Psoas muscle (tissue), 8 donors: Measurements from ENCODE around the gene PDE9A. TPM values are rescaled to one million over a fixed set of nuclear protein-coding genes. Genes with fewer than 3 reads are reported as not detected.
"Not testable (repeated sequence)": the region's sequence is repeated elsewhere in the genome, so short reads cannot be mapped to it uniquely, and the experiment has no call there.

Experiments
- ATAC-seq, 4 donors: fragments of 200-7000 bp; cut with Tn5 transposase; one replicate each; pipeline ENCODE4 v1.9.1; 2020; ENCODE audit warnings: moderate library complexity in 3 of 4, mild to moderate bottlenecking in 2 of 4
- DNase-seq, 2 donors: peaks; one replicate each; pipeline ENCODE4 v3.0.0-alpha.2; 2020
- H3K27ac ChIP-seq: fragments of 200-600 bp; one replicate; pipeline ENCODE4 v1.8.0; 2022
- H3K27me3 ChIP-seq, 3 donors: fragments of 200-600 bp in 1 of 3; one replicate each; pipeline versions ENCODE4 v1.6.1 to v1.8.0; 2013 to 2022; ENCODE audit warnings: low read length in 2 of 3, mild to moderate bottlenecking in 2 of 3, moderate library complexity in 1 of 3; ENCODE audit not compliant: insufficient read depth in 3 of 3
- H3K36me3 ChIP-seq, 2 donors: fragments of 200-600 bp in 1 of 2; one replicate each; pipeline versions ENCODE4 v1.6.1 to v1.8.0; 2013 to 2022; ENCODE audit warnings: low read depth in 1 of 2, mild to moderate bottlenecking in 1 of 2, moderate library complexity in 1 of 2; ENCODE audit not compliant: insufficient read depth in 1 of 2
- H3K4me1 ChIP-seq: fragments of 200-600 bp; one replicate; pipeline ENCODE4 v1.8.0; 2022
- H3K4me3 ChIP-seq: fragments of 200-600 bp; one replicate; pipeline ENCODE4 v1.8.0; 2022; ENCODE audit warnings: mild to moderate bottlenecking
- H3K9me3 ChIP-seq: fragments of 200-600 bp; one replicate; pipeline ENCODE4 v1.8.0; 2022
- WGBS, 3 donors: extraction: QIAGEN DNeasy Blood & Tissue Kit; methylation state at CpG; one replicate each; pipeline versions ENCODE4 v1.1.6 to v1.1.7; 2013; 5-methylcytosine and 5-hydroxymethylcytosine counted together
- intact Hi-C, 2 donors: fragments of 100-400 bp; cut with DNase I; formaldehyde crosslinking; loops; one replicate each; pipeline versions ENCODE4 v1.11.0 to v1.14.2; 2022
- polyA plus RNA-seq, 3 donors: library from polyadenylated mRNA; stranded (reverse); fragments of 200-250 nt; gene quantifications; one replicate each; pipeline ENCODE4 v1.2.3, GENCODE V29; 2013
- total RNA-seq, 4 donors: library from RNA; stranded (reverse); fragmentation: NEBNext Ultra II Directional in 2 of 4; extraction: Animal tissue kit (Norgen Biotek cat#: 25700) in 2 of 4; gene quantifications; one replicate each; pipeline versions ENCODE4 v1.2.1 to v1.2.4, GENCODE V29; 2021 to 2023
- TF ChIP-seq, protein P1 (sequence below): fragments of 200-600 bp; IDR thresholded peaks from one replicate; pipeline ENCODE4 v1.8.0; 2022; ENCODE audit warnings: antibody characterized with exemption
- donor health status: healthy with polysubstance abuse.
- donor health status: DM: no; HTN: no; CAD: no; lungs with moderate emphysema.
- donor health status: Bipolar disorder and iron deficiency.
- donor health status: healthy.
- donor health status: DM: yes; HTN: yes; CAD: no.
- donor health status: DM: no; HTN: no; CAD: no.
- donor health status: DM: no; HTN: no; CAD: no.
- donor health status: DM: yes; HTN: yes; CAD: no.

PDE9A gene
- total and polyA plus RNA-seq, 7 donors = 1.2 to 4.3 (median 1.8) TPM

DNA sequence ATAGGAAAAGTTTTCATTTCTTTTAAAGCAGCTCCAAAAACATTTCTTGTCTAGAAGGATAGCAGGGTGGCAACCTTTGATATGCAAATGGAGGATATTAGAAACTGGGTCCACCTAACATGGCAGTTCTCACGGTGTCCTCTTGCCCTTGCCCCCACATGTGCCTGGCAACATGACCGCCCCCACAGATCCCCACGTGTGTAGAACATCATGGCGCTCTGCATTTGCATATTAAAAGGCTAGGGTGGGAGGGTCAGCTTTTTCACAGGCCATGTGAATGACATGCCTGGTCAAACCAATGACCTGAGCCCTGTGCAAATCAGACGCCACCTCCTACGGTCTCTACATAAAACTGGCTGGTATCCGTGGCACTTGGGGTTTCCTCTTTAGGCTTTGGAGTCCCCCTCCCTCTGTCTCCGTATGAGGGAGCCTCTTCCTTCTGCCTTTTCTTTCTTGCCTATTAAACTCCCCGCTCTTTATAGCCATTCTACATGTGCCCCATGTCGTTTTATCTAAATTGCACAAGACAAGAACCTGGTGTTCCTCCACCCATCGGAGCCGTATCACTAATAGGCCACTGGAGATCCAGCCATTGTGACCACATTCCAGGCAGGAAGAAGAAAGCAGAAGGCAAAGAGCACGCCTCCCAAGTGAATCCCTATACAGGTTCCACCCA is 154.7 kb downstream of the PDE9A start:
- whole genome bisulfite sequencing, 3 donors = 74 to 83% (median 81%) methylated on average over 13 of the region's 13 CpGs
- Histone ChIP-seq H3K27ac (no peak overlapping the region), H3K9me3 (no peaks in the 10 kb centered on the region), H3K36me3 (no peaks in the 10 kb centered on the region), H3K4me1 (no peaks in the 10 kb centered on the region), H3K27me3 (peaks cover 0 to 30% (median 4%) of the 10 kb centered on the region in 3 donors), H3K4me3 (no peak overlapping the region)
- TF ChIP-seq, protein P1, sequence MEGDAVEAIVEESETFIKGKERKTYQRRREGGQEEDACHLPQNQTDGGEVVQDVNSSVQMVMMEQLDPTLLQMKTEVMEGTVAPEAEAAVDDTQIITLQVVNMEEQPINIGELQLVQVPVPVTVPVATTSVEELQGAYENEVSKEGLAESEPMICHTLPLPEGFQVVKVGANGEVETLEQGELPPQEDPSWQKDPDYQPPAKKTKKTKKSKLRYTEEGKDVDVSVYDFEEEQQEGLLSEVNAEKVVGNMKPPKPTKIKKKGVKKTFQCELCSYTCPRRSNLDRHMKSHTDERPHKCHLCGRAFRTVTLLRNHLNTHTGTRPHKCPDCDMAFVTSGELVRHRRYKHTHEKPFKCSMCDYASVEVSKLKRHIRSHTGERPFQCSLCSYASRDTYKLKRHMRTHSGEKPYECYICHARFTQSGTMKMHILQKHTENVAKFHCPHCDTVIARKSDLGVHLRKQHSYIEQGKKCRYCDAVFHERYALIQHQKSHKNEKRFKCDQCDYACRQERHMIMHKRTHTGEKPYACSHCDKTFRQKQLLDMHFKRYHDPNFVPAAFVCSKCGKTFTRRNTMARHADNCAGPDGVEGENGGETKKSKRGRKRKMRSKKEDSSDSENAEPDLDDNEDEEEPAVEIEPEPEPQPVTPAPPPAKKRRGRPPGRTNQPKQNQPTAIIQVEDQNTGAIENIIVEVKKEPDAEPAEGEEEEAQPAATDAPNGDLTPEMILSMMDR = no peak
- intact Hi-C loops = no loop called here
- DNase-seq (no peak), ATAC-seq (no peak)

DNA sequence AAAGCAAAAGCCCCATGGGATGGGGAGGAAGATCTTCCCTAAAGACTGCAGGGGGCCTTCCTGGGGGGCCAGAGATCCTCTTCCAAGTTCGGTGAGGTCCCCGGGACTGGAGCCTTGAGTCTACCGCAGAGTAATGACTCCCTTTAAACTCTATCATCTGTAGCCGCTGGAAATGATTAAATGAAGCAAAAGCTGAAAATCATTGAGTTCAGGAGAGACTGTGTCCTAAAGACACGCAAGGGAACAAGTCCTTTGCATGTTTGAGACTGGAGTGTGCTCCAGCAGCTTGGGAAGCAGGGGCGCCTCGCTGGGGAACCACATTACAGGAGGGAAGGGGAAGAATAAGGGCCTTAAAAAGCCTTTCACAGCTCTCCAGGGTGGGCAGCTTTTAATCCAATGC is 155.8 kb downstream of the PDE9A start:
- TF ChIP-seq, protein P1 = no peak
- H3K4me1 ChIP-seq = no peaks in the 10 kb centered on the region
- no peak for ATAC-seq
- no peaks in the 10 kb centered on the region for H3K9me3 ChIP-seq
- WGBS, 3 donors = 63 to 74% (median 64%) methylated on average over 7 of the region's 7 CpGs
- no peaks in the 10 kb centered on the region for H3K36me3 ChIP-seq
- peaks cover 0 to 30% (median 4%) of the 10 kb centered on the region in 3 donors for H3K27me3 ChIP-seq
- no peak overlapping the region for H3K4me3 ChIP-seq
- intact Hi-C loops = no loop called here
- no peak overlapping the region for H3K27ac ChIP-seq
- no peak for DNase-seq

DNA sequence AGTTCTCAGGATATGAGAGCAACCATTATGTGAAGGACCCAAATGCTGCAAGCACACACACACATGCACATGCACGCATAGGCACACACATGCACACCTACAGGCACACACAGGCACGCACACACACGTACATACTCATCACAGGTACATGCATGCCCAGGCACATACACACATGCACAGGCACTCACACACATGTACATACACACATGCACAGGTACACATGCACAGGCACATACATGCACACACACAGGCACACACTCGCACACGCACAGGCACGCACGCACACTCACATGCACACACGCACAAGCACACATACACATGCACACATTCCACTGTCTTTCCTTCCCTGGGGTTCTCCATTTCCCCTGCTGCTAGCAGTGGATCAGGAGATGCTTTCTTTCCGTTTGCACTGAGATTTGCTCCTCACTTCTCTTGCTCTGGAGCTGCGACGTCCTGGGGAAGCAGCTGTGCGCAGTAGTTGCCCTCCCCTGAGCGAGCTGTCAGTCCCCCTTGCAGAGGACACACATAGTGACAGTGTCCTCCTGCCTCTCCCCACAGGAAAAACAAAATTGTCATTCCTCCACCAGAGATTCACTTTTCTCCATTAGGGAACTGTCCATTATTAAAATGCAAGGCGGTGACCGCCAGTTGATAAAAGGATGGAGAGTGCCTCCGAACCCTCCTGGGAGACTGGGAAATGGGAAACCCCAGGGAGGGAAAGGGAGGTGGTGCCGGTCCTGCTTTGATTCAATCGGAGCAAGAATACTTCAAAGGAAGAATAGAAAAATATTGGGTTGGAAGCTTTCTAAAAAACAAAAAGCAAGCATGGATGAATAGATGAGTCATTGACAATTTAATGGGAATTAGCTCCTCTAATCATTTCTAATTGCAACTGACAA is 156.4 kb downstream of the PDE9A start:
- WGBS, 3 donors = 61 to 73% (median 65%) methylated on average over 18 of the region's 18 CpGs
- intact Hi-C loops = loop anchor here (10.0 kb wide), 2 partner anchors 155 to 175 kb away; partner anchors contain the start of gene PDE9A (in 1 of the 2)
- TF ChIP-seq, protein P1 = no peak

DNA sequence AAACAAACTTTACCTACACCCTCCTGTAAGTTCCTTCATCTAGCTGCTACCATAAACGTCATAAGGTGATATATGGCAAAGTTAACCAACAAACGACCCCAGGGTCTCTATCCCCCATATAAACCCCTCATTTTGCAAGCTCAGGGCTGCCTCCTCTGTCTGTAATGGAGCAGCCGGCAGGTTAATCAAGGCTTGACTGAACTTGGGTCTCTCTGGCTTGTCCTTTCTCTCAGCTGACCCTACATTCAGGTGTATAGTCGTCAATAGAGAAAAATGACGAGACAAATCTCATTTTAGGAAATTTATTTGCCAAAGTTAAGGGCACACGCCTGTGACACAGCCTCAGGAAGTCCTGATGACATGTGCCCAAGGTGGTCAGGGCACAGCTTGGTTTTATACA is 158.5 kb downstream of the PDE9A start:
- DNase-seq = no peak
- no peaks in the 10 kb centered on the region for H3K4me1 ChIP-seq
- no peak for ATAC-seq
- H3K27ac ChIP-seq = no peak overlapping the region
- H3K27me3 ChIP-seq = peaks cover 0 to 23% (median 4%) of the 10 kb centered on the region in 3 donors
- no peak overlapping the region for H3K4me3 ChIP-seq
- TF ChIP-seq, protein P1 = no peak
- H3K9me3 ChIP-seq = no peaks in the 10 kb centered on the region
- intact Hi-C loops = loop anchor here (10.0 kb wide), 2 partner anchors 157 to 177 kb away; partner anchors contain the start of gene PDE9A (in 1 of the 2)
- H3K36me3 ChIP-seq = no peaks in the 10 kb centered on the region
- WGBS, 3 donors = 48 to 57% (median 53%) methylated on average over 6 of the region's 6 CpGs

More for the DNA sequence above, 156.4 kb downstream of the PDE9A start:
- H3K36me3 ChIP-seq = no peaks in the 10 kb centered on the region
- H3K4me1 ChIP-seq = no peaks in the 10 kb centered on the region
- H3K27ac ChIP-seq = no peak overlapping the region
- peaks cover 0 to 30% (median 4%) of the 10 kb centered on the region in 3 donors for H3K27me3 ChIP-seq
- ATAC-seq (no peak), DNase-seq (no peak)
- no peak overlapping the region for H3K4me3 ChIP-seq
- H3K9me3 ChIP-seq = no peaks in the 10 kb centered on the region

DNA sequence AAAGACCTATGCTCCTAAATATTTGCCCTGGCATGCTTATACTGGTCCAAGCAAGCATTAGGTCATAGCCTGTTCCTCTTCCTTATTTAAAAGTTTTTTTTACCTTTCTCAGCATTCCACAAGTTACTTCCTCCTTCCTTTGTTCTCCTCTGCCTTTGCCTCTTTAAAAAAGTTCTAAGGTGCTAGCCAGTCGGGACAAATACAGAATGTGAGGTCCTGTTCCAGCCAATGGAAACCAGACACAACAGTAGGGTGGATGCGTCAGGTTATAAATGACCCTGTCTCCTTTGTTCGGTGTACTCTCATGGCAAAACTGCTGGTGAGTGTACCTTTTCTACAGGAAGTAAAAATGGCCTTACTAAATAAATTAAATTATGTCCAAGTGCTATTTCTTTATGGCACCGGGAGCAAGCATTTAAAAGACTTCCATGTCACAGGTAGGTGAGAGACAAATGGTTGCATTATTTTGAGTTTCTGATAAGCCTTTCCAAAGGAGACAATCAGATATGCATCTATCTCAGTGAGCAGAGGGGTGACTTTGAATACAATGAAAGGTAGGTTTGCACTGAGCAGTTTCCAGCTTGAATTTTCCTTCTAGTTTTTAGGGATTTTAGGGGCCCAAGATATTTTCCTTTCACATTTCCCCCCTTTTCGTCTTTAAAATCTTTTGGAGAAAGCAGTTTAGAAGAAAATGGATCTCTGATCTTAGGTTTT is 159.3 kb downstream of the PDE9A start:
- H3K9me3 ChIP-seq, DNase-seq, H3K4me1 ChIP-seq, H3K4me3 ChIP-seq, H3K27ac ChIP-seq, ATAC-seq, H3K36me3 ChIP-seq: not testable (repeated sequence)
- WGBS, 3 donors = 60 to 62% (median 62%) methylated on average over 5 of the region's 5 CpGs
- intact Hi-C loops = loop anchor here (10.0 kb wide), 2 partner anchors 158 to 178 kb away; partner anchors contain the start of gene PDE9A (in 1 of the 2)
- peaks cover 0 to 21% (median 4%) of the 10 kb centered on the region in 3 donors for H3K27me3 ChIP-seq
